Caco-2 (cell line): ENCODE data around the gene CACNA2D4. TPM values are rescaled to one million over a fixed set of nuclear protein-coding genes. Genes with fewer than 3 reads are reported as not detected.

Source experiments
- BruUV-seq: library from RNA; stranded (reverse); fragments of 400-500 nt; replicated peaks from 2 replicates; lab custom pipeline; 2021; lab: Mats Ljungman, UMichigan
- CTCF ChIA-PET: fragments of 300-600 bp; sonication (Branson Sonifier 250); formaldehyde crosslinking; loops from one replicate; lab custom pipeline; 2022; ENCODE audit warnings: antibody characterized with exemption; lab: Charles Lee
- POLR2A ChIA-PET: fragments of 300-600 bp; sonication (Branson Sonifier 250); formaldehyde crosslinking; loops from one replicate; lab custom pipeline; 2022; ENCODE audit warnings: antibody characterized with exemption; lab: Charles Lee
- DNase-seq, 2 experiments: peaks; one replicate each; pipeline versions ENCODE4 v3.0.0 to v3.0.0-alpha.2; 2020 to 2022
- H3K27me3 ChIP-seq: replicated peaks from 2 replicates; pipeline ENCODE4 v1.6.0; 2011; ENCODE audit warnings: low read length; ENCODE audit not compliant: control insufficient read depth, insufficient read depth
- H3K36me3 ChIP-seq: 2 replicates; pipeline ENCODE4 v1.5.1; 2011; ENCODE audit warnings: low read length; ENCODE audit not compliant: control insufficient read depth, insufficient read depth
- H3K4me1 ChIP-seq: fragments of 250-450 bp; sonication (Bioruptor Pico); 2 replicates; pipeline ENCODE4 v1.5.1; 2020; ENCODE audit warnings: mild to moderate bottlenecking
- H3K4me3 ChIP-seq: 2 replicates; pipeline ENCODE4 v1.5.1; 2011; ENCODE audit warnings: low read depth, mild to moderate bottlenecking, control low read depth, low read length
- H3K9me3 ChIP-seq: fragments of 250-450 bp; sonication (Bioruptor Pico); 2 replicates; pipeline ENCODE4 v1.5.1; 2020; ENCODE audit warnings: mild to moderate bottlenecking, moderate library complexity
- H3K27ac Mint-ChIP-seq: one replicate; pipeline ENCODE4 v1.8.0; 2022; ENCODE audit warnings: mixed read lengths; ENCODE audit not compliant: unreplicated experiment
- H3K27me3 Mint-ChIP-seq: one replicate; pipeline ENCODE4 v1.8.0; 2022; ENCODE audit warnings: mixed read lengths; ENCODE audit not compliant: insufficient read depth, unreplicated experiment
- H3K36me3 Mint-ChIP-seq: one replicate; pipeline ENCODE4 v1.8.0; 2022; ENCODE audit warnings: mild to moderate bottlenecking, mixed read lengths; ENCODE audit not compliant: insufficient read depth, unreplicated experiment
- H3K4me1 Mint-ChIP-seq: one replicate; pipeline ENCODE4 v1.8.0; 2022; ENCODE audit warnings: low read depth, mixed read lengths; ENCODE audit not compliant: unreplicated experiment
- H3K4me3 Mint-ChIP-seq: one replicate; pipeline ENCODE4 v1.8.0; 2022; ENCODE audit warnings: mild to moderate bottlenecking, moderate library complexity, mixed read lengths; ENCODE audit not compliant: unreplicated experiment
- H3K9me3 Mint-ChIP-seq: one replicate; pipeline ENCODE4 v1.8.0; 2022; ENCODE audit warnings: mixed read lengths; ENCODE audit not compliant: unreplicated experiment
- CTCF ChIP-seq, 2 experiments: fragments of 200-600 bp in 1 of 2; IDR thresholded peaks; 1 replicate in 1 of 2; 2 replicates in 1 of 2; pipeline versions ENCODE4 v1.5.1 to v1.8.0; 2011 to 2022; ENCODE audit warnings: antibody characterized with exemption in 1 of 2, control low read depth in 1 of 2, inconsistent platforms in 1 of 2, low read depth in 1 of 2, low read length in 1 of 2, mild to moderate bottlenecking in 1 of 2, moderate library complexity in 1 of 2; ENCODE audit not compliant: insufficient read depth in 1 of 2, severe bottlenecking in 1 of 2, unreplicated experiment in 1 of 2
- intact Hi-C: fragments of 100-400 bp; cut with micrococcal nuclease; formaldehyde crosslinking; loops from one replicate; pipeline ENCODE4 v1.10.0; 2022; ENCODE audit not compliant: unreplicated experiment
- total RNA-seq: library from RNA; stranded (reverse); gene quantifications from 2 replicates; pipeline ENCODE4 v1.2.3, GENCODE V29; 2022

The CACNA2D4 gene
- total RNA-seq, 1 experiment from 2014 or later: 2.2 TPM

- no peaks in the 10 kb centered on the region for H3K4me1 Mint-ChIP-seq
- Histone ChIP-seq H3K4me3 (no peak overlapping the region), H3K27me3 (no peaks in the 10 kb centered on the region), H3K9me3 (peaks cover 20% of the 10 kb centered on the region), H3K4me1 (peaks cover 6% of the 10 kb centered on the region; the same call in 1 of the 2 replicates), H3K36me3 (no peaks in the 10 kb centered on the region)
- peaks cover 24% of the 10 kb centered on the region for H3K9me3 Mint-ChIP-seq
- peak in 1 of 2 experiments; percentile 30 for DNase-seq
- CTCF ChIA-PET: no interaction called here
- H3K4me3 Mint-ChIP-seq: no peak overlapping the region
- POLR2A ChIA-PET: no interaction called here
- no TSS peak for BruUV-seq
- no peak overlapping the region for H3K27ac Mint-ChIP-seq
- no peak for TF ChIP-seq CTCF (IDR thresholded peaks at IDR 0.05; ENCODE audit: insufficient read depth in 1 of 2, low read depth in 1 of 2, low read length in 1 of 2, severe bottlenecking in 1 of 2, unreplicated experiment in 1 of 2)
- no peaks in the 10 kb centered on the region for H3K36me3 Mint-ChIP-seq
- H3K27me3 Mint-ChIP-seq: peaks cover 20% of the 10 kb centered on the region
- intact Hi-C loops: no loop called here
Observed at GRCh38 chr12:1890119-1890703, 28.2 kb downstream of the CACNA2D4 start.

GRCh38 chr12:1888923-1889322 is 29.5 kb downstream of the CACNA2D4 start:
- Mint-ChIP-seq H3K36me3 (no peaks in the 10 kb centered on the region), H3K27ac (no peak overlapping the region), H3K9me3 (peaks cover 24% of the 10 kb centered on the region), H3K4me1 (no peaks in the 10 kb centered on the region), H3K4me3 (no peak overlapping the region), H3K27me3 (peaks cover 17% of the 10 kb centered on the region)
- H3K27me3 ChIP-seq: no peaks in the 10 kb centered on the region
- intact Hi-C loops: no loop called here
- no peak overlapping the region for H3K4me3 ChIP-seq
- ChIA-PET CTCF (no interaction called here), POLR2A (no interaction called here)
- no TSS peak for BruUV-seq
- TF ChIP-seq CTCF (IDR thresholded peaks at IDR 0.05; ENCODE audit: insufficient read depth in 1 of 2, low read depth in 1 of 2, low read length in 1 of 2, severe bottlenecking in 1 of 2, unreplicated experiment in 1 of 2): no peak
- H3K4me1 ChIP-seq: peaks cover 6% of the 10 kb centered on the region; the same call in 1 of the 2 replicates
- DNase-seq: no peak
- H3K36me3 ChIP-seq: no peaks in the 10 kb centered on the region
- H3K9me3 ChIP-seq: peaks cover 20% of the 10 kb centered on the region

- no peak for DNase-seq
- ChIA-PET CTCF (interaction anchor here (1.0 kb wide), 1 partner anchor 54 kb away, joined by 3 read pairs; no protein-coding TSS in a partner anchor), POLR2A (no interaction called here)
- Mint-ChIP-seq H3K4me3 (no peak overlapping the region), H3K4me1 (no peaks in the 10 kb centered on the region), H3K27ac (no peak overlapping the region), H3K9me3 (peaks cover 15% of the 10 kb centered on the region), H3K36me3 (no peaks in the 10 kb centered on the region), H3K27me3 (peaks cover 4% of the 10 kb centered on the region)
- intact Hi-C loops: no loop called here
- Histone ChIP-seq H3K27me3 (no peaks in the 10 kb centered on the region), H3K36me3 (no peaks in the 10 kb centered on the region), H3K4me1 (peaks cover 6% of the 10 kb centered on the region; the same call in 1 of the 2 replicates), H3K9me3 (peaks cover 13% of the 10 kb centered on the region), H3K4me3 (no peak overlapping the region)
- BruUV-seq: no TSS peak
- TF ChIP-seq CTCF (IDR thresholded peaks at IDR 0.05; ENCODE audit: insufficient read depth in 1 of 2, low read depth in 1 of 2, low read length in 1 of 2, severe bottlenecking in 1 of 2, unreplicated experiment in 1 of 2): no peak
Observed at GRCh38 chr12:1886396-1887008, 31.9 kb downstream of the CACNA2D4 start.
